Fibroblast of the aortic adventitia (primary cell): Measurements from ENCODE around the gene ARHGEF39. TPM values are rescaled to one million over a fixed set of nuclear protein-coding genes. Genes with fewer than 3 reads are reported as not detected.

Experiments
- DNase-seq: peaks from one replicate; pipeline ENCODE4 v3.0.0-alpha.2; 2010; ENCODE audit warnings: low read depth
- H3K4me3 ChIP-seq: 2 replicates; pipeline ENCODE4 v1.5.1; 2011; ENCODE audit warnings: low read depth, mild to moderate bottlenecking, control low read depth, low read length, moderate library complexity
- CTCF ChIP-seq: IDR thresholded peaks from 2 replicates; pipeline ENCODE4 v1.5.1; 2011; ENCODE audit warnings: mild to moderate bottlenecking, low read length, control low read depth, inconsistent platforms; ENCODE audit not compliant: insufficient read depth
- small RNA-seq: library from RNA; depleted of rRNA; stranded (forward); fragments of <200 nt; gene quantifications from one replicate; pipeline ENCODE3, GENCODE V24; 2012
- total RNA-seq: library from RNA; depleted of rRNA; stranded (reverse); fragments of >200 nt; gene quantifications from 2 replicates; pipeline ENCODE4 v1.2.3, GENCODE V29; 2012; ENCODE audit warnings: low replicate concordance

The ARHGEF39 gene
- total RNA-seq, 1 donor = 3.9 TPM

DNA sequence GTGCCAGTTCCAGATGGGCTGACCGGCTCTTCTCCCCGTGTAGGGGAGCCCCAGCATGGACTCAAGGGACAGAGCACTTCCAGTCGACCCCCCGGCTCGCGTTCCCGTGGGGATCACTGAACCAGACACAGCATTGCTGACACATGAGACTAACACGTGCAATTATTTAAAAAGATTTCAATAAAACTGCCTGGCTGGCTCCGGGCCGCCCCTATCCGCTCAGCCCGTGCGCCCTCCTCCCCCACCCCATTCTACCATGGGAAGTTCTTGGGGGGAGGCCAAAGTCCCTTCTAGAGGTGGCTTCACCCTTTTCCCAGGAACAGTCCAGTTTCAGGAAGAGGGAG lies 55.2 kb downstream of the ARHGEF39 start:
- no peak overlapping the region for H3K4me3 ChIP-seq
- no peak for DNase-seq
- no peak for TF ChIP-seq CTCF

Small RNA genes within 50 kb of the gene (small RNA-seq; reads per million reads assigned to genes)
- gene RMRP = not detected
- not detected for gene RN7SL22P

Other genes with a start within 250 kb of the ARHGEF39 start
- 19.2 and 32.9 TPM in 2 replicates for gene RUSC2, start 175.1 kb downstream of the ARHGEF39 start, total RNA-seq
- 13.3 and 21.3 TPM in 2 replicates for gene TESK1, start 59.9 kb downstream of the ARHGEF39 start, total RNA-seq
- 1.1 and 1.9 TPM in 2 replicates for gene CD72, start 46.8 kb downstream of the ARHGEF39 start, total RNA-seq
- 0.18 and 1.6 TPM in 2 replicates for gene SIT1, start 14.3 kb downstream of the ARHGEF39 start, total RNA-seq
- gene RMRP, start 7.2 kb downstream of the ARHGEF39 start, total RNA-seq = 966 and 30,763 TPM in 2 replicates
- 6.1 and 10.9 TPM in 2 replicates for gene CCDC107, start 6.9 kb downstream of the ARHGEF39 start, total RNA-seq
- gene CA9, start 8.7 kb upstream of the ARHGEF39 start, total RNA-seq = 0.45 and 1.5 TPM in 2 replicates
- 484 and 2,099 TPM in 2 replicates for gene TPM2, start 24.7 kb upstream of the ARHGEF39 start, total RNA-seq
- 287 and 513 TPM in 2 replicates for gene TLN1, start 67.0 kb upstream of the ARHGEF39 start, total RNA-seq
- 56.1 and 68.3 TPM in 2 replicates for gene CREB3, start 67.5 kb upstream of the ARHGEF39 start, total RNA-seq
- 25.5 and 36.1 TPM in 2 replicates for gene GBA2, start 84.0 kb upstream of the ARHGEF39 start, total RNA-seq
- gene RGP1, start 84.1 kb upstream of the ARHGEF39 start, total RNA-seq = 7.8 and 16.0 TPM in 2 replicates
- gene MSMP, start 89.1 kb upstream of the ARHGEF39 start, total RNA-seq = not detected in 2 replicates
- gene NPR2, start 126.4 kb upstream of the ARHGEF39 start, total RNA-seq = 17.1 and 21.4 TPM in 2 replicates
- 0.81 and 3.3 TPM in 2 replicates for gene SPAG8, start 147.1 kb upstream of the ARHGEF39 start, total RNA-seq
- 24.9 and 32.6 TPM in 2 replicates for gene HINT2, start 149.8 kb upstream of the ARHGEF39 start, total RNA-seq
- gene FAM221B, start 163.5 kb upstream of the ARHGEF39 start, total RNA-seq = not detected in 2 replicates
- 1.9 and 2.8 TPM in 2 replicates for gene TMEM8B, start 164.0 kb upstream of the ARHGEF39 start, total RNA-seq
- gene OR13J1, start 205.2 kb upstream of the ARHGEF39 start, total RNA-seq = not detected in 2 replicates
- 0.81 TPM in 1 of 2 replicates, not detected in the other for gene HRCT1, start 241.0 kb upstream of the ARHGEF39 start, total RNA-seq
- gene SPAAR, start 244.3 kb upstream of the ARHGEF39 start, total RNA-seq = not detected in 2 replicates